ENCODE data around the gene ACTR1A.
"Not testable (repeated sequence)": the region's sequence is repeated elsewhere in the genome, so short reads cannot be mapped to it uniquely, and the experiment has no call there.

ACTR1A gene

DNA sequence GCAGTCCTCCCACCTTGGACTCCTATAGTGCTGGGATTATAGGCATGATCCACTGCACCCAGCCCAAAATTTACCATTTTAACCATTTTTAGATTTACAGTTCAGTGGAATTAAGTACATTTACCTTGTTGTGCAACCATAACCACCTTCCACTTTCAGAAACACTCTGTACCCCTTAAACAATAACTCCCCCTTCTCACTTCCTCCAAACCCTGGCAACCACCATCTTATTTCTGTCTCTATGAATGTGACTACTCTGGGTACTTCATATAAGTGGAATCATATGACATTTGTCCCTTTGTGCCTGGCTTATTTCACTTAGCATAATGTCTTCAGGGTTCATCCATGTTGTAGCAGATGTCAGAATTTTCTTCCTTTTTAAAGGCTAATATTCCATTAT is 34.9 kb upstream of the ACTR1A start:
- CTCF ChIA-PET = no interaction called here
- TF ChIP-seq CTBP1 (IDR thresholded peaks at IDR 0.05; ENCODE audit: borderline replicate concordance) (no peak), NFRKB (IDR thresholded peaks at IDR 0.05) (no peak), ZNF384 (IDR thresholded peaks at IDR 0.05) (no peak), SP1 (IDR thresholded peaks at IDR 0.05) (no peak), L3MBTL2 (conservative IDR thresholded peaks at IDR 0.05) (no peak), HDGF (IDR thresholded peaks at IDR 0.05; ENCODE audit: borderline replicate concordance) (no peak), ELF4 (IDR thresholded peaks at IDR 0.05) (no peak), TARDBP (IDR thresholded peaks at IDR 0.05) (no peak), FOXK2 (IDR thresholded peaks at IDR 0.05) (no peak), SUZ12 (IDR thresholded peaks at IDR 0.05) (no peak), BHLHE40 (IDR thresholded peaks at IDR 0.05; ENCODE audit: borderline replicate concordance) (no peak), FOXM1 (IDR thresholded peaks at IDR 0.05; ENCODE audit: borderline replicate concordance) (no peak), ARNT (IDR thresholded peaks at IDR 0.05) (no peak)
- TF ChIP-seq, protein P1, sequence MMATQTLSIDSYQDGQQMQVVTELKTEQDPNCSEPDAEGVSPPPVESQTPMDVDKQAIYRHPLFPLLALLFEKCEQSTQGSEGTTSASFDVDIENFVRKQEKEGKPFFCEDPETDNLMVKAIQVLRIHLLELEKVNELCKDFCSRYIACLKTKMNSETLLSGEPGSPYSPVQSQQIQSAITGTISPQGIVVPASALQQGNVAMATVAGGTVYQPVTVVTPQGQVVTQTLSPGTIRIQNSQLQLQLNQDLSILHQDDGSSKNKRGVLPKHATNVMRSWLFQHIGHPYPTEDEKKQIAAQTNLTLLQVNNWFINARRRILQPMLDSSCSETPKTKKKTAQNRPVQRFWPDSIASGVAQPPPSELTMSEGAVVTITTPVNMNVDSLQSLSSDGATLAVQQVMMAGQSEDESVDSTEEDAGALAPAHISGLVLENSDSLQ (IDR thresholded peaks at IDR 0.05) = no peak
- POLR2A ChIA-PET = no interaction called here
- no peak for DNase-seq (ENCODE audit: extremely low spot score)

DNA sequence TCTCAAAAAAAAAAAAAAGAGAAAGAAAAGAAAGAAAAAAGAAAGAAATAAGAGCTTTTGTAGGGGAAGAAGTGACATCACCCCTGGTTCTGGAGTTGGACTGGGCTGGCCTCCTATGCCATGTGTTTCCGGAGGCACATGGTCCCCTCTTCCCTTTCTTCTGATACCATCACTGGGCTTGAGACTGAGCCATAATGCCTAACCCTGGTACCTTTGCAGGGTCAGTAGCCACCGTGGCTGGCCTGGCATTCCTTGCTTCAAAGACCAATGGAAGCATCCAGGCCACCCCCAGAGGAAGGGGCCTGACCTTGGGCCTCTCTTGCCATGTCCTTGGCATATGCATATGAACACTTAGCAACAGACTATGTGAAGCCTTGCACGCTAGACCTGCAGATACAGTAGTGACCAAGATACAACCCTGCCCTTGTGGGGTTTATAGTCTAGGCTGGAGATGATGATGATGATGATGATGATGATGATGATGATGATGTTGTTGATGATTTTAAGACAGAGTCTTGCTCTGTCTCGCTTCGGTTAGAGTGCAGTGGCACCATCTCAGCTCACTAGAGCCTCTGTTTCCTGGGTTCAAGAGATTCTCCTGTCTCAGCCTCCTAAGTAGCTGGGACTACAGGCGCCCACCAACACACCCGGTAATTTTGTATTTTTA is 33.1 kb upstream of the ACTR1A start:
- no peak for DNase-seq (ENCODE audit: extremely low spot score)
- ChIA-PET POLR2A (no interaction called here), CTCF (interaction anchor here (0.6 kb wide), 1 partner anchor 1150 kb away, joined by 3 read pairs; no protein-coding TSS in a partner anchor)
- no peak for TF ChIP-seq L3MBTL2 (conservative IDR thresholded peaks at IDR 0.05)
- TF ChIP-seq CTBP1 (IDR thresholded peaks at IDR 0.05; ENCODE audit: borderline replicate concordance) = no peak
- TF ChIP-seq FOXK2 (IDR thresholded peaks at IDR 0.05) = no peak
- no peak for TF ChIP-seq SUZ12 (IDR thresholded peaks at IDR 0.05)
- TF ChIP-seq SP1 (IDR thresholded peaks at IDR 0.05) = no peak
- TF ChIP-seq TARDBP (IDR thresholded peaks at IDR 0.05) = no peak
- no peak for TF ChIP-seq FOXA1 (IDR thresholded peaks at IDR 0.05)
- no peak for TF ChIP-seq HDGF (IDR thresholded peaks at IDR 0.05; ENCODE audit: borderline replicate concordance)
- no peak for TF ChIP-seq LEF1 (IDR thresholded peaks at IDR 0.05; ENCODE audit: borderline replicate concordance)
- no peak for TF ChIP-seq ZNF384 (IDR thresholded peaks at IDR 0.05)
- no peak for TF ChIP-seq BHLHE40 (IDR thresholded peaks at IDR 0.05; ENCODE audit: borderline replicate concordance)
- TF ChIP-seq ARNT (IDR thresholded peaks at IDR 0.05) = no peak
- TF ChIP-seq, protein P1 (IDR thresholded peaks at IDR 0.05) = no peak
- no peak for TF ChIP-seq ELF4 (IDR thresholded peaks at IDR 0.05)
- TF ChIP-seq FOXM1 (IDR thresholded peaks at IDR 0.05; ENCODE audit: borderline replicate concordance) = no peak
- TF ChIP-seq NFRKB (IDR thresholded peaks at IDR 0.05) = no peak

DNA sequence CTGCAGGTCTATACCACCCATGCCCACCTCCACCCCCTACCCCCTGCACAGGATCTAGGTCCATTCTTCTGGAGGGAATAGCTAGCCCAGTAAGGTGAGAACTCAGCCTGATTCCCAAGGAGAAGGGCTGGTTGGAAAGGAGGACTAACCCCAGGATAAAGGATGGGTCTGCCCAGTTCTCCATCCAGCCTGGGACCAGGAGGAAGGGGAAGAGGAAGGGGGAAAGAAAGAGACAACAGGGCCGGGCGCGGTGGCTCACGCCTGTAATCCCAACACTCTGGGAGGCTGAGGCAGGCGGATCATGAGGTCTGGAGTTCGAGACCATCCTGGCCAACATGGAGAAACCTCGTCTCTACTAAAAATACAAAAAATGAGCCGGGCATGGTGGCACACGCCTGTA is 32.5 kb upstream of the ACTR1A start:
- POLR2A ChIA-PET, CTCF ChIA-PET: not testable (repeated sequence)

DNA sequence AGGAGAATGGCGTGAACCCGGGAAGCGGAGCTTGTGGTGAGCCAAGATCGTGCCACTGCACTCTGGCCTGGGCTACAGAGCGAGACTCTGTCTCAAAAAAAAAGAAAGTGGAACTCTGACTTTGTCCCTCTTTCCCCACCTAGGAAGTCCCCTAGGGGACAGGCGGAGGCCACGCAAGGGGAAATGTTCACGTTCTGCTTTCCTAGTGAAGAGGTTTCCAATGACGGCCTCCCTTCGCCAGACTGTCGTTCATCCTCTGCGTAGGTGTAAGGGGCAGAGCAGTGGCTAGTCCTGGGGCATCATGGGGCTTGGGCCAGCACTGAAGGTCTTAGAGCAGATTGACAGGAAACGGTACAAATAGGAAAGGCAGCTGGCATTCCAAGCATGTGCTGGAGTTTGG is 31.8 kb upstream of the ACTR1A start:
- ChIA-PET POLR2A (no interaction called here), CTCF (no interaction called here)
- DNase-seq (ENCODE audit: extremely low spot score) = no peak
- TF ChIP-seq TARDBP (IDR thresholded peaks at IDR 0.05) = no peak
- no peak for TF ChIP-seq SP1 (IDR thresholded peaks at IDR 0.05)
- no peak for TF ChIP-seq SUZ12 (IDR thresholded peaks at IDR 0.05)
- no peak for TF ChIP-seq ARNT (IDR thresholded peaks at IDR 0.05)
- no peak for TF ChIP-seq FOXK2 (IDR thresholded peaks at IDR 0.05)
- no peak for TF ChIP-seq FOXM1 (IDR thresholded peaks at IDR 0.05; ENCODE audit: borderline replicate concordance)
- no peak for TF ChIP-seq ELF4 (IDR thresholded peaks at IDR 0.05)

More for the DNA sequence above, 32.5 kb upstream of the ACTR1A start:
- not testable (repeated sequence) for DNase-seq (ENCODE audit: extremely low spot score)

DNA sequence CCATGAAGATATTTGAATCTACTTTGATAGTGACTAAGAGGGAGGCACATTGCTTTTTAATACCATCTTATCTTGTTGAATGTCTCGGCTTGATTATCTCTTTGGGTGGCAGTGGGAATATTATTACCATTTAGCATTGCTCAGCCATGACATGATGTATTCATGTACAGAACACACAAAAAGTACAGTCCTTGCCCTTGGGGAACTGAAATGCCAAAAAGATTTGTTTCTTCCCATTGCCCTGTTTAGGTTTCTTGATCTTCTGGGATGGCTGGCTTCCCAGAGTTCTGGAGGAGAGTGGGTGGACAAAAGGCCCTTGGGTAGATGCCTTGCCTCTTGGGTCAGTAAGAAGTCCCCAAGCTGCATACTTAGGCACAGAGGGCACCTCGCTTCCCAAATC is 25.0 kb upstream of the ACTR1A start:
- no peak for TF ChIP-seq SP1 (IDR thresholded peaks at IDR 0.05)
- TF ChIP-seq FOXK2 (IDR thresholded peaks at IDR 0.05) = no peak
- no peak for TF ChIP-seq HDGF (IDR thresholded peaks at IDR 0.05; ENCODE audit: borderline replicate concordance)
- no peak for TF ChIP-seq FOXM1 (IDR thresholded peaks at IDR 0.05; ENCODE audit: borderline replicate concordance)
- TF ChIP-seq, protein P1 (IDR thresholded peaks at IDR 0.05) = no peak
- TF ChIP-seq FOXA1 (IDR thresholded peaks at IDR 0.05) = no peak
- DNase-seq (ENCODE audit: extremely low spot score) = no peak
- ChIA-PET CTCF (no interaction called here), POLR2A (no interaction called here)

DNA sequence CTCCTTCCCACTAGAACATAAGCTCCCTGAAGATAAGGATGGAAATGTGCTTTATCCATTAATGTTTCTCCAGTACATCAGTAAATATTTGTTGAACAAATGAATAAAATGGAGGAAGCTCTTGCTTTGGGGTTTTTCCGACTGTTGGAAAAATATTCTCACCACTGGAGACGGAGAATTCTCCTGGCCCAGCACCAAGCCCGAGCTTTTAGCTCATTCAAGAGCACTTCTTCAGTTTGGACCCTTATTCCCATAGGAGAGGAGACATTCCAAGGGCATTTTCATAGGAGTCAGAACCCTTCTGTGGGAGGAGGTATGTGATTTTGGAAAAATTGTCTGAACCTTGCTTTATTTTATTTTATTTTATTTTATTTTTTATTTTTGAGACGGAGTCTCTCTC is 22.2 kb upstream of the ACTR1A start:
- TF ChIP-seq HDGF (IDR thresholded peaks at IDR 0.05; ENCODE audit: borderline replicate concordance) (no peak), SUZ12 (IDR thresholded peaks at IDR 0.05) (no peak), ELF4 (IDR thresholded peaks at IDR 0.05) (no peak), L3MBTL2 (conservative IDR thresholded peaks at IDR 0.05) (no peak), CTBP1 (IDR thresholded peaks at IDR 0.05; ENCODE audit: borderline replicate concordance) (no peak), LEF1 (IDR thresholded peaks at IDR 0.05; ENCODE audit: borderline replicate concordance) (no peak), TARDBP (IDR thresholded peaks at IDR 0.05) (no peak), FOXM1 (IDR thresholded peaks at IDR 0.05; ENCODE audit: borderline replicate concordance) (no peak), NFRKB (IDR thresholded peaks at IDR 0.05) (no peak), FOXK2 (IDR thresholded peaks at IDR 0.05) (no peak), ZNF384 (IDR thresholded peaks at IDR 0.05) (no peak), SP1 (IDR thresholded peaks at IDR 0.05) (no peak), FOXA1 (IDR thresholded peaks at IDR 0.05) (no peak), ARNT (IDR thresholded peaks at IDR 0.05) (no peak), BHLHE40 (IDR thresholded peaks at IDR 0.05; ENCODE audit: borderline replicate concordance) (no peak)
- TF ChIP-seq, protein P1 (IDR thresholded peaks at IDR 0.05) = no peak
- no peak for DNase-seq (ENCODE audit: extremely low spot score)
- POLR2A ChIA-PET = interaction anchor here (0.7 to 1.0 kb wide), 2 partner anchors 20 to 442 kb away, joined by 3 to 4 read pairs; no protein-coding TSS in a partner anchor
- CTCF ChIA-PET = no interaction called here

Measured in HEK293T (cell line).